ENCODE data around the gene VPREB3. TPM values are rescaled to one million over a fixed set of nuclear protein-coding genes. Genes with fewer than 3 reads are reported as not detected.

The VPREB3 gene
- total RNA-seq, 1 donor, result 2.2 TPM

DNA sequence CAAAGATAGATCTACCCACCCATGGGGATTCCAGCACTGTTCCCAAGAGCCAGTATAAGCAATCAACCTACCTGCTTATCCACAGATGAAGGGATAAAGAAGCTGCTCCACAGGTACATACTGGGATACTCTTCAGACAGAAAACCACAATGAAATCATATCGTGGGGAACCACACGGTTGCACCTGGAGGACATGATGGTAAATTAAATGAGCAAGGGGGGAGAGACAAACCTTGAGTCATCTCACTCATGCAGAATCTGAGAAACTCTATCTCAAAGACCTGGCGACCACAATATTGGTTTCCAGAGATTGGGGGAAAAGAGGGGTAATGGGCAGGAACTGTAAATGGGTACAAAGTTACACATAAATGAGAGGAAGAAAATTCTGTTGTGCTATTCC is 48.9 kb downstream of the VPREB3 start:
- no peak for DNase-seq (ENCODE audit: low read depth in 2 of 3, low spot score in 2 of 3)

DNA sequence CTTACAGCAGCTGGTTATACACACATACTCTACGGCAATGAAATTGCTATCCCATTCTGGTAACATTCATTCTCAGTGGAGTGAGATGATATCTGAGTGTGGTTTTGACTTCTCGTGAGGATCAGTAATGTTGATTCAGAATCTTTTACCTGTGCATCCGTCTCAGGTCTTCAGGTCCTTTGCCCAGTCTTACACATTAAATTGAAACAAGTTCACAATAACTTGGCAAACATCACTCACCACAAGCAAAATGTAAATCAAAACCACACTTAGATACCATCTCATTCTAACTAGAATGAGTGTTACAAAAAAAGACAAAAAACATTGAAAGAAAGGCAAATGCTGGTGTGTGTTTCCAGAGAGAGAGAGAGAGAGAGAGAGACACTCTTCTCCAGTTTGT is 49.4 kb downstream of the VPREB3 start:
- DNase-seq (ENCODE audit: low read depth in 2 of 3, low spot score in 2 of 3), result no peak

DNA sequence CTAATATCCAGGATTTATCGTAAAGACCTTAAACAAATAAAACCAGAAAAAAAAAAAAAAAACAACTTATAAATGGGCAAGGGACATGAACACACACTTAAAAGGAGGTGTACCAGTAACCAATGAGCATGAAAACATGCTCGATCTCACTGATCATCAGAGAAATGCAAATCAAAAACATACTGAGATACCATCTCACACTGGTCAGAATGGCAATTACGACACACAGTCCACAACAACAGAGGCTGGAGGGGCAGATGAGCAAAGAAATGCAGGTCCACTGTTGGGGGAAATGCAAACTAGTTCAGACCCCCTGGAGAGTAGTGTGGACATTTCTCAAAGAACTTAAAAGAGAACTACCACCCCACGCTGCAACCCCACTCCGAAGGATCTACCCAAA is 50.2 kb downstream of the VPREB3 start:
- no peak for DNase-seq (ENCODE audit: low read depth in 2 of 3, low spot score in 2 of 3)

Other genes starting within 250 kb of the VPREB3 start
- 203 TPM for gene IGLL1, start 174.1 kb downstream of the VPREB3 start, total RNA-seq
- 0.54 TPM for gene DRICH1, start 122.1 kb downstream of the VPREB3 start, total RNA-seq
- gene RGL4, start 63.4 kb downstream of the VPREB3 start, total RNA-seq, result 12.1 TPM
- gene ZNF70, start 3.3 kb downstream of the VPREB3 start, total RNA-seq, result 9.7 TPM
- gene C22orf15, start 8.6 kb upstream of the VPREB3 start, total RNA-seq, result 1.6 TPM
- gene CHCHD10, start 13.5 kb upstream of the VPREB3 start, total RNA-seq, result 11.0 TPM
- 3.2 TPM for gene MMP11, start 18.4 kb upstream of the VPREB3 start, total RNA-seq
- 65.4 TPM for gene SMARCB1, start 32.5 kb upstream of the VPREB3 start, total RNA-seq
- 6.7 TPM for gene DERL3, start 84.6 kb upstream of the VPREB3 start, total RNA-seq
- 16.7 TPM for gene SLC2A11, start 103.5 kb upstream of the VPREB3 start, total RNA-seq
- gene MIF, start 140.0 kb upstream of the VPREB3 start, total RNA-seq, result 243 TPM
- gene GSTT2B, start 206.8 kb upstream of the VPREB3 start, total RNA-seq, result 0.54 TPM
- 4.0 TPM for gene DDTL, start 212.5 kb upstream of the VPREB3 start, total RNA-seq
- 202 TPM for gene DDT, start 220.0 kb upstream of the VPREB3 start, total RNA-seq
- not detected for gene GSTT2, start 225.7 kb upstream of the VPREB3 start, total RNA-seq